ENCODE measurements around the gene EIF4E1B. TPM values are rescaled to one million over a fixed set of nuclear protein-coding genes. Genes with fewer than 3 reads are reported as not detected.

EIF4E1B gene
- total RNA-seq: not detected in 2 replicates

GRCh38 chr5:176629853-176630680 lies at the start of gene EIF4E1B, which contains the start of gene SNCB:
Gene EIF4E1B (plus strand): TSS chr5:176630675. CDS start chr5:176642788, 12,113 bp downstream.
Gene SNCB (minus strand): TSS chr5:176630534. CDS start chr5:176629654, 880 bp downstream.

GRCh38 chr5:176609724-176610434 lies 20.6 kb upstream of the EIF4E1B start, which contains the start of gene GPRIN1:
Gene GPRIN1 (minus strand): TSS chr5:176610156. CDS start chr5:176599834, 10,322 bp downstream.

GRCh38 chr5:176647030-176647842 lies 16.8 kb downstream of the EIF4E1B start, which contains the start of gene TSPAN17:
Gene TSPAN17 (plus strand): TSS chr5:176647484. CDS start chr5:176647616, 132 bp downstream.

Other genes starting within 250 kb of the EIF4E1B start
- gene NOP16, start 242.1 kb upstream of the EIF4E1B start, total RNA-seq: 4.5 and 7.6 TPM in 2 replicates
- 22.8 and 52.8 TPM in 2 replicates for gene HIGD2A, start 241.9 kb upstream of the EIF4E1B start, total RNA-seq
- gene CLTB, start 214.1 kb upstream of the EIF4E1B start, total RNA-seq: 82.2 and 93.6 TPM in 2 replicates
- 45.5 and 46.4 TPM in 2 replicates for gene FAF2, start 182.3 kb upstream of the EIF4E1B start, total RNA-seq
- gene RNF44, start 93.3 kb upstream of the EIF4E1B start, total RNA-seq: 3.2 and 6.5 TPM in 2 replicates
- under 0.01 TPM in 2 replicates for gene CDHR2, start 81.3 kb upstream of the EIF4E1B start, total RNA-seq
- 6.3 and 7.4 TPM in 2 replicates for gene GPRIN1, start 20.5 kb upstream of the EIF4E1B start, total RNA-seq
- 0.33 and 1.6 TPM in 2 replicates for gene SNCB, start 141 bp upstream of the EIF4E1B start, total RNA-seq
- gene TSPAN17, start 16.8 kb downstream of the EIF4E1B start, total RNA-seq: 33.7 and 45.7 TPM in 2 replicates
- not detected in 2 replicates for gene UNC5A, start 179.9 kb downstream of the EIF4E1B start, total RNA-seq